ENCODE measurements around the gene CAMTA1.
A peak's percentile ranks its signal among the peaks of the same experiment; 100 is the strongest.

The CAMTA1 gene

DNA sequence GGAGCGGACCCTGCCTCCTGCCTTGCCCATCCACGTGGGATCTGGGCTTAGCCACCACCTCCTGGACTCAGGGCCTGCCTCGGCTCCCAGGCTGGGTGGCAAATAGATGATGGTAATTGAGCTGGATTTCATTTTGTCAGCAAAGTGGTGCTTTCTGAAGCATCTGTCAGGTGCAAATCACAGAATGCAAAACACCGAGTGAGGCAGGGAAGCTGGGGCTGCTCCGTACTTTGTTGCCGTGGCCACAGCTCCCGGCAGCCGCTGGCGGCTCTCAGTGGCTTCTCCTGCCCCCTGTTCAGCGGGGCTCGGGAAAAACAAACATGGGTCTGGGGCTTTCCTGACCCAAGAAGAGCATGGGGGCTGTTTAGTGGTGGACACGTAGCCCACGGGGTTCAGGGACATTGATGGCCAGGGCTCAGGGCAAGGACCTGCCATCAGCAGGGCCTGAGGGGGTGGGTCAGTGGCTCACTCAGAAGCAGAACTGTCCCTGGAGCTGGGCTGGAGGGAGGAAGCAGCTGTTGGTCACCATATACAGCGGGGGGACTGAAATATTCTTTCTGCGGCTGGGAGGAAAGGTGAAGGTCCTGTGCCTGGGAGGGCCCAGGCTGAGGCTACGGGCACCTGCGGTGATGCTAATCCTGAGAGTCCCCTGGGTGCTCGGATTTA is 855.8 kb downstream of the CAMTA1 start:
- Mint-ChIP-seq H3K27ac (no peak overlapping the region), H3K36me3 (no peaks in the 10 kb centered on the region), H3K27me3 (peaks cover 5% of the 10 kb centered on the region), H3K9me3 (peaks cover 1% of the 10 kb centered on the region), H3K4me3 (no peak overlapping the region), H3K4me1 (no peaks in the 10 kb centered on the region)
- no peak for ATAC-seq

DNA sequence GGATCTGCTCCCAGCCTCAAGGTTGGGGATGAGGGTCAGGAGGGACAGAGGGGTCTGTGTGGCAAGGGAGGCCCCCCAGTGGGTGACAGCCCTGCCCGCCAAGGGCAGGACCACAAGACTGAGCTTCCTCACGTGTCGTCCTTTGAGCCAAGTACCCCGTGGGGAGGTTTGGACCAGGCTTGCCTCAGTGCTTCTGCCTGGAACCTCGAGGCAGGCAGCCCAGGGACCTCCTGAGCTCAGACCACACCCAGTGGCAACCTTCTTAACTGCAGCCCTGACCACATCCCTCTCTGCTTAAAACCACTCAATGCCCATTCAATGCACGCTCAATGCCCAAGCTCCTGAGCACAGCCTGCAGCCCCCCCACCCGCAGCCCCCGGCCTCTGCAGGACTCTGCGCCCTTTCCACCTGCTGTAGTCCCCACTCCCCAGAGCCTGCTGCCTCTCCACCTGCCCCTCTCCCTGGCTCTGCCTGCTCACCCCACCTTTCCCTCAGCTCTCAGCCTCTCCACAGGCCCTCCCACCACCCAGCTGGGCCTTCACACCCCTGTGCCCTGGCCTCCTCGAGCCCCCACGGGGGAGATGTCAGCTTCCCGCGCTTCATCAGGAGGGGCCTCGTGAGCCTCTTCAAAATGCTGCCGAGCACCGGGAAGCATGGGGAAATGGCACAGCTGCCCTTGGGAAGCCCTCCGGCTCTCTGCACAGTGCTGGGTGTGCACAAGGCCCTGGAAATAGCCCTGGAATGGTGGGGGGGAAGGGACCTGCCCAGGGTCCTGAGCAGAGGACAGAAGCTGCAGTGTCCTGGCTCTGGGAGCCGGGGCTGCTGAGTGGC is 856.5 kb downstream of the CAMTA1 start:
- Mint-ChIP-seq H3K27me3 (peaks cover 13% of the 10 kb centered on the region), H3K9me3 (peaks cover 6% of the 10 kb centered on the region), H3K36me3 (no peaks in the 10 kb centered on the region), H3K27ac (no peak overlapping the region), H3K4me1 (no peaks in the 10 kb centered on the region), H3K4me3 (no peak overlapping the region)
- no peak for ATAC-seq

DNA sequence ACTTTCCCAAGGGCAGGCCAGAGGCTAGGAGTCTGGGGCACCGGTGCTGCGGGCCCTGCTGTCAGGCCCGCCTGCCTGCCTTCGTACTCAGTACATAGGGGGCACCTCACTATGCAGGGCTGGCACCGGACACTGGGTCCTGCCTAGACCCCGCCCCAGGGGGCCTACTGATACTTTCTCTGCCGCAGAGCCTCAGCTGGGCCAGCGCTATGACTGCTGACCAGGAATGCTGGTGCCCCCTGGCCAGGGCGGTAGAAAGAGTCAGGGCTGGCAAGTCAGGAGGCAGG is 857.1 kb downstream of the CAMTA1 start:
- Mint-ChIP-seq H3K27me3 (peaks cover 18% of the 10 kb centered on the region), H3K4me3 (no peak overlapping the region)

DNA sequence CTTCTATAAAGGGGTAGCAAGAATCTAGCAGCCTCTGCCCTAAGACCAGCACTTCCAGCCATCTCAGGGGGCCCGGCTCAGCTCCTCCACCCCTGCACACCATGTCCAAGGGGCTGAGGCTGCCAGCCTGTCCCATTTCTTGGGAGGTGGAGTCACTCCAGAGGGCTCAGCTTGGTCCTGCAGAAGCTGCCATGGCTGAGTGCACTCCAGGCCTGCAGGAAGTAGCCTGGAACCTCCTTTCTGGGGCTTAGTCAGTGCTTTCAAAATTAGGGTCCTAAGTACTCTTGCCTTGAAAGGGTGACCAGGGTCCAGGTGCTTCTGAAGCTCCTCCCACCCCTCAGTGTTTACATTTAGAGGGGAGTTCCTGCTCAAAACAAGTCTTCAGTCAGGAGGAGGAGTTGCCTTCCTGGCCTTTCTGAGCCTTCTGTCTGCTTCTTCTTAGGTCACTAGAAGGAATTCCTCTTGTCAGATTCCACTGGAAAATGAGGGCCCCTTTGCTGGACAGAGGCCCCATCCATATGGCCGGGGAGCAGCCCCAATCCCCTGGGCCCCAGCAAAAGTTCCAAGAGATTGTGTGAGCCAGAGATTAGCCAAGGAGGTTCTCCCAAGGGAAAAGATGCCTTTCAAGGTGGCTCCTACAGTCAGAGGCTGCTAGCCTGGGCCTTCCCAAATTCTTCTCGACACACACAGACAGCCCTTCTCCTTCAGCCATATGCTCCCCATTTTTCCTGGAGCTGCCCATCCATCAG is 857.7 kb downstream of the CAMTA1 start:
- Mint-ChIP-seq H3K4me3 (no peak overlapping the region), H3K36me3 (no peaks in the 10 kb centered on the region), H3K27me3 (peaks cover 24% of the 10 kb centered on the region), H3K9me3 (peaks cover 6% of the 10 kb centered on the region), H3K4me1 (no peaks in the 10 kb centered on the region), H3K27ac (no peak overlapping the region)
- ATAC-seq: no peak

More for the DNA sequence above, 857.1 kb downstream of the CAMTA1 start:
- no peaks in the 10 kb centered on the region for H3K36me3 Mint-ChIP-seq
- H3K4me1 Mint-ChIP-seq: no peaks in the 10 kb centered on the region
- no peak overlapping the region for H3K27ac Mint-ChIP-seq
- peaks cover 6% of the 10 kb centered on the region for H3K9me3 Mint-ChIP-seq
- no peak for ATAC-seq

DNA sequence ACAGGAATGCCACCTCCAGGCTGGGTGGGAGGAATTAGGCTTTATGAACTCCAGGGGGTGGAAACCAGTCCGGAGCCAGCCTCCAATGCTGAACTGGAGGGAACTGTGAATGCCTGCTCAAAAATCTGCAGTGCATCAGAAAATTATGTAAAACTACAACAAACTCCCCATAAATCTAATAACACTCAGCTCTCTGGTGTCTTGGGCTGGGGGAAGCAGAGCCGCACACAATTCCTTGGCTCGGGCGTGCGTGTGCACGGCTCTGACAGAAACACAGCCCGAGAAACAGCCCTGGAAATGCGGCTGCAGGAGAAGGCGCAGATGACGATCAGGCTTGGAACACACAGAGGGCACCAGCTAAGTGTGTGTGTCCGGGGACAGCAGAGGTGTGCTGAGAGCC is 858.3 kb downstream of the CAMTA1 start:
- no peak overlapping the region for H3K27ac Mint-ChIP-seq
- H3K4me1 Mint-ChIP-seq: no peaks in the 10 kb centered on the region
- H3K27me3 Mint-ChIP-seq: peaks cover 30% of the 10 kb centered on the region
- H3K9me3 Mint-ChIP-seq: peaks cover 6% of the 10 kb centered on the region
- no peak overlapping the region for H3K4me3 Mint-ChIP-seq
- H3K36me3 Mint-ChIP-seq: no peaks in the 10 kb centered on the region
- ATAC-seq: no peak

DNA sequence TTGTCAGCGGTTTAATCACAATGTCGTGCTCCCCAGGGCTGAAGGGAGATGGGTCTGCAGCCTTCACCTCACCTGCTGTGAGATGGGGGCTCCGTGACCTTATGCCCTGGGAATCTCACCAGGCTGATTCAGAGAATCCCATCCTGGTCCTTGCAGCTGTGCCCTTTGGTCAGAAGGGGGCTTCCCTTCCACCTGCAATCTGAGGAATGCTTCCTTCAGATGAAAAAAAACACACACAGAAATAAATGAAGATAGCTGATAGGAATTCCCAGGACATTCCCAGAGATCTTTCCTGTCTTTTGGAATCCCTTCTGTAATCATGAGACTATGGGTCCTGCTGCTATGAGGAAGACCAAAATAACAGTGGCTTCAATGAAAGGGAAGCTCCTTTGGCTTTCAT is 858.8 kb downstream of the CAMTA1 start:
- no peak overlapping the region for H3K4me3 Mint-ChIP-seq
- no peaks in the 10 kb centered on the region for H3K4me1 Mint-ChIP-seq
- no peak overlapping the region for H3K27ac Mint-ChIP-seq
- H3K9me3 Mint-ChIP-seq: peaks cover 6% of the 10 kb centered on the region
- peaks cover 30% of the 10 kb centered on the region for H3K27me3 Mint-ChIP-seq
- H3K36me3 Mint-ChIP-seq: no peaks in the 10 kb centered on the region
- ATAC-seq: no peak

DNA sequence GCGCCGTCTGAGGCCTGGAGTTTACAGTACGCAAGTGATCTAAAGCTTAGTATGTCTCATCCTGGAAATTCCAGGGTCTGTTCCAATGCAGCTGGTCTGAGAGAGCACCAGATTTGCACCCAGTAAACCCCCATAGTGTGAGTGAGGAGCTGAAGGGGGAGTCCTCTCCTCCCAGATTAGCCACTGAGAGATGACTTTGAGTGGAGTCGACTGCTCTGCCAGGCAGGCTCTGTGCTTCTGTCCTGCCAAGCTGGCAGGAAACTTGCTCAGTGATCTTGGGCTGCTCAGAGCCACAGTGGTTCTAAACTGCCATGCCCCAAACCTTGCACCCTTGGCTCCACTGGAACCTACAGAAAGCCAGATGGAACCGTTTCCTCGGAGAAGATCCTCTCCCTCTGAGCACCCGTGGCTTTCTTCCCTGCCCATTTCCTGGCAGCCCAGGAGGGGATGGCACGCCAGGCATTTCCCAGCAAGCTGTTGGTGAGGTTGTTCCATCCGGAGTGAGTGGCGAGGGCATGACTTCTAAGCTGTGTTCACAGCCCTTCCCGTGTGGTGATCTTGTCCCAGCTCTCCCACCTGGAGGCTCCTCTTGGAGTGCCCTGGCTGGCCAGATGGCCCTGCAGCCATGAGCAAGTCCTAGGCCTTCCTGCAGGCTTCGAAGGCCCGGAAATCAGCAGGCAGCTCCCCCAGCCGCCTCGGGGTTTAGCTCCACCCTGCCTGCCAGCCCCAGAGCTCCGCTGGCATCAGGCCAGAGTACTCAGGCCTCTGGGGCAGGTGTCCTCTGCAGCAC is 859.9 kb downstream of the CAMTA1 start:
- H3K27me3 Mint-ChIP-seq: peaks cover 33% of the 10 kb centered on the region
- no peak for ATAC-seq
- no peak overlapping the region for H3K27ac Mint-ChIP-seq
- H3K4me3 Mint-ChIP-seq: no peak overlapping the region
- H3K4me1 Mint-ChIP-seq: no peaks in the 10 kb centered on the region
- H3K36me3 Mint-ChIP-seq: no peaks in the 10 kb centered on the region
- peaks cover 6% of the 10 kb centered on the region for H3K9me3 Mint-ChIP-seq

DNA sequence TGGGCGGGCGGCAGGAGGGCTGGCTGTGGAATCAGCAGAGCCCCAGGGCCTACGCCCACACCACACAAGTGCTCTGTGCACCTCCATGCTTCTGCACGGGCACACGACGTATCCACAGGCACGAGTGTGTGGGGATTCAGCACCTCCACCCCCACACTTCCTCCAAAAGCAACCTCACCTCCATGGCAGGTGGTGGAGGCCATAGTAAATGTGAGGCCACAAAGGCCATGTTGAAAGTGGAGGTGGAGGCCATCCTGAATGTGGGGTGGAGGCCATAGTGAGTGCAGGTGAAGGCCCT is 860.4 kb downstream of the CAMTA1 start:
- Mint-ChIP-seq H3K4me1 (no peaks in the 10 kb centered on the region), H3K4me3 (no peak overlapping the region), H3K27ac (no peak overlapping the region), H3K9me3 (peaks cover 6% of the 10 kb centered on the region), H3K27me3 (peaks cover 38% of the 10 kb centered on the region), H3K36me3 (no peaks in the 10 kb centered on the region)
- ATAC-seq: no peak

DNA sequence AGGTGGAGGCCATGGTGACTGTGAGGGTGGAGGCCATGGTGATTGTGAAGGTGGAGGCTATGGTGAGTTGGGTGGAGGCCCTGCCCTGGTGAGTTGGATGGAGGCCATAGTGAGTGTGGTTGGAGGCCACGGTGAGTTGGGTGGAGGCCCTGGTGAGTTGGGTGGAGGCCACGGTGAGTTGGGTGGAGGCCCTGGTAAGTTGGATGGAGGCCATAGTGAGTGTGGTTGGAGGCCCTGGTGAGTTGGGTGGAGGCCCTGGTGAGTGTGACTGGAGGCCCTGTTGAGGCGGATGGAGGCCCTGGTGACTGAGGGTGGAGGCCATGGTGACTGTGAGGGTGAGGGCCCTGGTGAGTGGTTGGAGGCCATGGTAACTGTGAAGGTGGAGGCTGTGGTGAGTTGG is 860.9 kb downstream of the CAMTA1 start:
- Mint-ChIP-seq H3K9me3 (peaks cover 6% of the 10 kb centered on the region), H3K4me1 (no peaks in the 10 kb centered on the region), H3K27me3 (peaks cover 38% of the 10 kb centered on the region), H3K36me3 (no peaks in the 10 kb centered on the region), H3K27ac (no peak overlapping the region), H3K4me3 (no peak overlapping the region)
- no peak for ATAC-seq

DNA sequence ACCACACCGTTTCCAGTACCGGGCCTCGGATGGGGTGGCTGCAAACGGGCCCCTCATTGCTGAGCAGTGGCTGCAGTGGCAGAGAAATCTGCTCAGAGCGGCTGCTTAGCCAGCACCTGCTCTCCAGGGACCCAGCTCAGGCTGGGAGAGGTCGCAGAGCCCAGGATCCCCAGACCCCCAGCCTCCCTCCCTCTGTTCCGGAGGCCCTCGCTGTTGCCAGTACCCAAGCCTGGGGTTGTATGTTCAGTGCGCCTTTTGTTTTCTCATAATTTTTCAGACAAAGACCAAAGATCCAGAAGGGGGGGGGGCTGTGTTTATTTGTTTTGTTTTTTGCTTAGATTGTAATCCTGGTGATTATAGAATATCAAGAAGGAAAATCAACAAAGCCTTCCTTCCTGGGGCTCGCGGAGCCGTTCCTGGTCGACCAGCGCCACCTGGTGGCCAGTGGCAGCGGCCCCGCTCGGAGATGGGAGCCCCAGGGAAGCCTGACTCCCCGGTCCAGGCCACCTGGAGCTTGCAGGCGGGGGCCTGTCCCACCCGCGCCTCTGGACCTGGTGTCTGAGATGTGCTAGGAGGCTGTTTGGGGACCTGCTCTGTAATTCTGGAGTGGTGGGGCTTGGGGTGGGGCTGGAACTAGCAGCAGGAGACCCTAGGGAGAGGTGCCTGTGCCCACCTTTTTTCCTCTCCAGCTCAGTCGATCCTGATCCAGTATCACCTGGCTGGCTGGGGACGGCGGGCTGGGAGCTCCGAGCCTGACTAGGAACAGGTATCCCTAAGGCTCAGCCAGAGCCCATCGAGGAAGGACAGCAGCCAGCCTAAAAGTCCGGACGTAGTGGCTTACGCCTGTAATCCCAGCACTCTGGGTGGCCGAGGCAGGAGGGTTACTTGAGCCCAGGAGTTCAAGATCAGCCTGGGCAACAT is 862.0 kb downstream of the CAMTA1 start:
- Mint-ChIP-seq H3K4me3 (no peak overlapping the region), H3K27me3 (peaks cover 38% of the 10 kb centered on the region), H3K36me3 (no peaks in the 10 kb centered on the region), H3K4me1 (no peaks in the 10 kb centered on the region), H3K9me3 (peaks cover 6% of the 10 kb centered on the region), H3K27ac (no peak overlapping the region)
- ATAC-seq: no peak

DNA sequence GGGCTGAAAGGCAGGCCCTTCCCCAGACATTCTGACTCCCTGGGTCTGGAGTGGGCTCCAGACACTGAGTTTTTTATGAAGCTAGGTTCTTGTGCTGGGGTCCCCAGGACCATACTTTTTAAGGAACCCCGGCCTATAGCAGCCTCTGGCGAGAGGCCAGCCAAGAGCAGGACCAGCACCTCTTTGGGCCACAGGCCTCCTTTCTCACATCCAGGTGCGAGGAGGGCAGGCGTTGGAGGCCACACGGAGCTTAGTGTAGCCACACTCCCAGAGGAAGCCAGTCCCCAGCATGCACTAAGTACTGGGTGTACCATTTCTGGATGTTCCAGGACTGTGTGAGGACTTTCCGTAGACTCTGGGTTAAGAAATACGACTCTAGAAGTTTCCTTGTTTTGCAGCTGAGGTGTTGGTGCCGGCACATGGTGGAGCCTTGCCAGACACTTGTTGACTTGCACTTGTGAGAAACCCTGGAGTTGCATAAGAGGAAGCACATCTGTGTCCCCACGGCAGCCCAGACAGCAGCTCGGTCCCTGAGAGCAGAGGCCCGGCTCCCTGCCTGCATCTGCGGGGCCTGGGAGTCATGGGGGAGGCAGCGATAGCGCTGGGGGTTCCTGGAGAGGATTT is 863.6 kb downstream of the CAMTA1 start:
- Mint-ChIP-seq H3K9me3 (peaks cover 6% of the 10 kb centered on the region), H3K4me3 (no peak overlapping the region), H3K27me3 (peaks cover 38% of the 10 kb centered on the region), H3K36me3 (no peaks in the 10 kb centered on the region), H3K4me1 (no peaks in the 10 kb centered on the region), H3K27ac (no peak overlapping the region)
- ATAC-seq: no peak

DNA sequence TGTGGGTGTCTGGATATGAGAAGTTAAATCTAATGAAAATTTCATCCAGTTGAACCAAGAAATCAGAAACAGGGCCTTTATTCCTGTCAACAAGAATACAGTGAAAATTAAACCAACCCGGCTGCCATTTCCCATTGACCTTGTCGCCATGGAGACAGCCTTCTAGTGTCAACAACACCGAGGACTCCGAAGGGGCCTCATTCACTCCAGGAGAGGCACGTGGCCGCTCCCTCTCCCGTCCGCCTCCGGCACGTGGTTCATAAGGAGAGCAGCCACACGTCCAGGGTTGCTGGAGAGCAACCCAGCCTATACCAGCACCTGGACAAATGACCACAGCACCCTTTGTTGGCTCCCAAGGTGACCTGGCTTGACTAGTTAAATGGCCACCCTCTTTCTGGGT is 865.5 kb downstream of the CAMTA1 start:
- ATAC-seq: no peak
- Mint-ChIP-seq H3K36me3 (no peaks in the 10 kb centered on the region), H3K27me3 (peaks cover 36% of the 10 kb centered on the region)

DNA sequence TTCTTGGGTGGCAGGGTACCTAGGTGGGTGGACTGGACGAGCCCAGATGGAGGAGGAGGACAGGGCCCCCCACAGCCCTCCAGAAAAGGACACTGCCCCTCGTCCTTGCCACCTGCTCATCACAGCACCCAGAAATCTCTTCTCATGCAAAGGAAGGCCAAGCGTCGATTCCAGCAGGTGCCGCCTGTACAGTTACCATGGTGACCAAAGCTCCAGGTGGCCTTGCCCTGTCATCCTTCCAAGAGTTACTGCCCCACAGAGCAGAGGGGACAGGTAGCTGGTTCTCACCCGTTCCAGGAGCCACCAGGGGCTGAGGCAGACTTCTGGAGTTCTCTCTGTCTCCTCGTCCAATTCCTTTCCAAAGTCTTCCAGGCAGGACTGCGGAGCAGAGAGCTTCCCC is 865.9 kb downstream of the CAMTA1 start:
- Mint-ChIP-seq H3K4me1 (no peaks in the 10 kb centered on the region), H3K9me3 (peaks cover 3% of the 10 kb centered on the region), H3K4me3 (no peak overlapping the region), H3K36me3 (no peaks in the 10 kb centered on the region), H3K27me3 (peaks cover 32% of the 10 kb centered on the region), H3K27ac (no peak overlapping the region)
- no peak for ATAC-seq

More for the DNA sequence above, 865.5 kb downstream of the CAMTA1 start:
- Mint-ChIP-seq H3K4me1 (no peaks in the 10 kb centered on the region), H3K27ac (no peak overlapping the region), H3K9me3 (peaks cover 6% of the 10 kb centered on the region), H3K4me3 (no peak overlapping the region)

DNA sequence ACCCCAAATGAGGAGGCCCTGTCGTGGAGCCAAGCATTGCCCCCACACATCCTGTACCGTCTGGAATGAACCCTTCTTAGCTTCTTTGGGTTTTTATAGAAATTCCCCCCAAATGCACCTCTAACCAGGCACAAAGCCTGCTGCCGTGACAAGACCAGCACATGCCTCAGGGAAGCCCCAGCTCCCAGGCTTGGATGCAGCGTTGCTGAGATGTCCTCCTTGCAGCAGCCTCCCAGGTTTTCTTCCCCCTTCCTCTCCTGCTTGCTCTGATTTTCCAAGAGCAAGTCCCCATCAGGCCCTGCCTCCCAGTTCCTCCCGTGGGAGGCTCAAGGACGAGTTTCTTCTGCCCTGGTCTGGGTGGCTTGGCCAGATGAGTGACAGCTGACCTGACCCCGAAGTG is 866.8 kb downstream of the CAMTA1 start:
- Mint-ChIP-seq H3K4me1 (no peaks in the 10 kb centered on the region), H3K27me3 (peaks cover 23% of the 10 kb centered on the region), H3K27ac (no peak overlapping the region), H3K4me3 (no peak overlapping the region), H3K36me3 (no peaks in the 10 kb centered on the region), H3K9me3 (no peaks in the 10 kb centered on the region)
- ATAC-seq: peak; percentile 20
